Trophoblast cell (in vitro differentiated cells and primary cell): ENCODE data around the gene CTNNA1.

ENCODE experiments used
- DNase-seq, 2 donors: peaks; one replicate each; pipeline ENCODE4 v3.0.0-alpha.2; 2016
- H2AFZ ChIP-seq: 2 replicates; pipeline ENCODE4 v1.6.1; 2013; ENCODE audit warnings: low read length, moderate library complexity, mild to moderate bottlenecking; ENCODE audit not compliant: insufficient read depth, poor library complexity
- H2AK5ac ChIP-seq: 2 replicates; pipeline ENCODE4 v1.6.1; 2013; ENCODE audit warnings: mild to moderate bottlenecking, low read length
- H2BK120ac ChIP-seq: 2 replicates; pipeline ENCODE4 v1.6.1; 2013; ENCODE audit warnings: low read length, mild to moderate bottlenecking, moderate library complexity; ENCODE audit not compliant: insufficient read depth, poor library complexity
- H2BK12ac ChIP-seq: 2 replicates; pipeline ENCODE4 v1.6.1; 2013; ENCODE audit warnings: mild to moderate bottlenecking, low read length, moderate library complexity
- H2BK5ac ChIP-seq: 2 replicates; pipeline ENCODE4 v1.6.1; 2013; ENCODE audit warnings: low read length, low read depth, moderate library complexity, mild to moderate bottlenecking; ENCODE audit not compliant: poor library complexity
- H3K14ac ChIP-seq: 2 replicates; pipeline ENCODE4 v1.6.1; 2013; ENCODE audit warnings: mild to moderate bottlenecking, low read length
- H3K18ac ChIP-seq: 2 replicates; pipeline ENCODE4 v1.6.1; 2013; ENCODE audit warnings: mild to moderate bottlenecking, low read length
- H3K23ac ChIP-seq: 2 replicates; pipeline ENCODE4 v1.6.1; 2013; ENCODE audit warnings: low read length
- H3K27ac ChIP-seq: 2 replicates; pipeline ENCODE4 v1.5.1; 2013; ENCODE audit warnings: low read depth, mild to moderate bottlenecking, inconsistent platforms, low read length, moderate library complexity
- H3K27me3 ChIP-seq: 2 replicates; pipeline ENCODE4 v1.6.1; 2013; ENCODE audit warnings: inconsistent platforms, mild to moderate bottlenecking, low read length, moderate library complexity; ENCODE audit not compliant: insufficient read depth
- H3K36me3 ChIP-seq, 2 experiments: 1 replicate in 1 of 2; 2 replicates in 1 of 2; pipeline ENCODE4 v1.6.1; 2013; ENCODE audit warnings: low read length in 2 of 2, mild to moderate bottlenecking in 2 of 2, moderate library complexity in 1 of 2; ENCODE audit not compliant: insufficient read depth in 2 of 2, control insufficient read depth in 1 of 2
- H3K4ac ChIP-seq: 2 replicates; pipeline ENCODE4 v1.6.1; 2013; ENCODE audit warnings: low read depth, mild to moderate bottlenecking, low read length, moderate library complexity
- H3K4me1 ChIP-seq, 2 experiments: 1 replicate in 1 of 2; 2 replicates in 1 of 2; pipeline ENCODE4 v1.6.1; 2013; ENCODE audit warnings: low read length in 2 of 2, mild to moderate bottlenecking in 2 of 2, moderate library complexity in 1 of 2; ENCODE audit not compliant: insufficient read depth in 2 of 2, control insufficient read depth in 1 of 2
- H3K4me2 ChIP-seq: 2 replicates; pipeline ENCODE4 v1.6.1; 2013; ENCODE audit warnings: inconsistent platforms, mild to moderate bottlenecking, low read length, moderate library complexity
- H3K4me3 ChIP-seq: 2 replicates; pipeline ENCODE4 v1.5.1; 2013; ENCODE audit warnings: mild to moderate bottlenecking, low read depth, low read length, inconsistent platforms
- H3K79me1 ChIP-seq: one replicate; pipeline ENCODE4 v1.6.1; 2013; ENCODE audit warnings: low read length
- H3K79me2 ChIP-seq: 2 replicates; pipeline ENCODE4 v1.6.1; 2013; ENCODE audit warnings: low read length, mild to moderate bottlenecking; ENCODE audit not compliant: control insufficient read depth, insufficient read depth, poor library complexity
- H3K9ac ChIP-seq: 2 replicates; pipeline ENCODE4 v1.6.1; 2013; ENCODE audit warnings: mild to moderate bottlenecking, low read length
- H3K9me3 ChIP-seq: 2 replicates; pipeline ENCODE4 v1.6.1; 2013; ENCODE audit warnings: low read depth, mild to moderate bottlenecking, control low read depth, inconsistent platforms, low read length; ENCODE audit not compliant: insufficient read depth
- H4K12ac ChIP-seq: 2 replicates; pipeline ENCODE4 v1.6.1; 2013; ENCODE audit warnings: low read depth, mild to moderate bottlenecking, low read length, moderate library complexity
- H4K8ac ChIP-seq: 2 replicates; pipeline ENCODE4 v1.6.1; 2013; ENCODE audit warnings: low read depth, mild to moderate bottlenecking, low read length, moderate library complexity
- H4K91ac ChIP-seq: one replicate; pipeline ENCODE4 v1.6.1; 2013; ENCODE audit warnings: low read depth, mild to moderate bottlenecking, low read length, moderate library complexity
- WGBS: extraction: QIAGEN DNeasy Blood & Tissue Kit; methylation state at CpG from one replicate; pipeline ENCODE4 v1.1.7; 2013; ENCODE audit warnings: missing lambda C conversion rate; ENCODE audit not compliant: insufficient read length, insufficient coverage; ENCODE audit errors: extremely low coverage; 5-methylcytosine and 5-hydroxymethylcytosine counted together

The CTNNA1 gene

GRCh38 chr5:138843316-138844124 is 90.3 kb downstream of the CTNNA1 start:
- Histone ChIP-seq H3K18ac (no peak overlapping the region), H3K9me3 (no peaks in the 10 kb centered on the region), H2AK5ac (no peak overlapping the region), H3K4me2 (no peak overlapping the region), H2BK12ac (no peak overlapping the region), H3K4me3 (no peak overlapping the region), H2AFZ (no peak overlapping the region), H3K27me3 (no peaks in the 10 kb centered on the region), H3K23ac (no peak overlapping the region), H4K12ac (no peak overlapping the region), H2BK120ac (no peak overlapping the region), H3K79me1 (no peaks in the 10 kb centered on the region), H3K4me1 (peaks cover 0 to 1% of the 10 kb centered on the region in 2 experiments), H2BK5ac (no peak overlapping the region), H4K91ac (no peak overlapping the region), H3K4ac (peak overlapping the region; percentile 6), H4K8ac (no peak overlapping the region), H3K27ac (no peak overlapping the region), H3K9ac (no peak overlapping the region), H3K14ac (no peak overlapping the region), H3K36me3 (peaks cover 0 to 2% of the 10 kb centered on the region in 2 experiments), H3K79me2 (peaks cover 2% of the 10 kb centered on the region)
- no CpG with 5 or more reads among the region's 2 CpGs for WGBS
- no peak for DNase-seq

- no peak overlapping the region for H3K18ac ChIP-seq
- no peak overlapping the region for H2AFZ ChIP-seq
- no peak overlapping the region for H3K4me2 ChIP-seq
- H3K9me3 ChIP-seq = no peaks in the 10 kb centered on the region
- no peak overlapping the region for H4K91ac ChIP-seq
- H3K36me3 ChIP-seq = peaks cover 0 to 2% of the 10 kb centered on the region in 2 experiments
- H3K4me3 ChIP-seq = no peak overlapping the region
- peaks cover 2% of the 10 kb centered on the region for H3K79me2 ChIP-seq
- no peak overlapping the region for H3K23ac ChIP-seq
- H3K4me1 ChIP-seq = peaks cover 0 to 1% of the 10 kb centered on the region in 2 experiments
- H3K79me1 ChIP-seq = no peaks in the 10 kb centered on the region
- WGBS = no CpG with 5 or more reads among the region's 4 CpGs
- H3K4ac ChIP-seq = no peak overlapping the region
- H4K8ac ChIP-seq = no peak overlapping the region
- no peaks in the 10 kb centered on the region for H3K27me3 ChIP-seq
- H2BK12ac ChIP-seq = no peak overlapping the region
- DNase-seq = no peak
- no peak overlapping the region for H3K9ac ChIP-seq
- H2BK5ac ChIP-seq = no peak overlapping the region
- no peak overlapping the region for H2AK5ac ChIP-seq
- no peak overlapping the region for H4K12ac ChIP-seq
- no peak overlapping the region for H3K14ac ChIP-seq
- no peak overlapping the region for H2BK120ac ChIP-seq
- H3K27ac ChIP-seq = no peak overlapping the region
Observed at GRCh38 chr5:138844125-138844461, 90.9 kb downstream of the CTNNA1 start.

- no peak overlapping the region for H2AK5ac ChIP-seq
- no peaks in the 10 kb centered on the region for H3K9me3 ChIP-seq
- DNase-seq = peak in 1 of 2 donors; percentile 25
- H4K8ac ChIP-seq = no peak overlapping the region
- H4K12ac ChIP-seq = no peak overlapping the region
- no peak overlapping the region for H4K91ac ChIP-seq
- H3K18ac ChIP-seq = no peak overlapping the region
- no peak overlapping the region for H2BK5ac ChIP-seq
- peaks cover 0 to 1% of the 10 kb centered on the region in 2 experiments for H3K4me1 ChIP-seq
- no peaks in the 10 kb centered on the region for H3K27me3 ChIP-seq
- H2BK12ac ChIP-seq = no peak overlapping the region
- no peak overlapping the region for H3K4me3 ChIP-seq
- H2AFZ ChIP-seq = no peak overlapping the region
- no peak overlapping the region for H3K14ac ChIP-seq
- H3K9ac ChIP-seq = no peak overlapping the region
- no peak overlapping the region for H3K23ac ChIP-seq
- H3K36me3 ChIP-seq = peaks cover 0 to 2% of the 10 kb centered on the region in 2 experiments
- no peaks in the 10 kb centered on the region for H3K79me1 ChIP-seq
- no peak overlapping the region for H3K4ac ChIP-seq
- H3K27ac ChIP-seq = no peak overlapping the region
- H3K4me2 ChIP-seq = no peak overlapping the region
- peaks cover 2% of the 10 kb centered on the region for H3K79me2 ChIP-seq
- WGBS = no CpG with 5 or more reads among the region's 6 CpGs
- H2BK120ac ChIP-seq = no peak overlapping the region
Observed at GRCh38 chr5:138844812-138845513, 91.7 kb downstream of the CTNNA1 start.

DNA sequence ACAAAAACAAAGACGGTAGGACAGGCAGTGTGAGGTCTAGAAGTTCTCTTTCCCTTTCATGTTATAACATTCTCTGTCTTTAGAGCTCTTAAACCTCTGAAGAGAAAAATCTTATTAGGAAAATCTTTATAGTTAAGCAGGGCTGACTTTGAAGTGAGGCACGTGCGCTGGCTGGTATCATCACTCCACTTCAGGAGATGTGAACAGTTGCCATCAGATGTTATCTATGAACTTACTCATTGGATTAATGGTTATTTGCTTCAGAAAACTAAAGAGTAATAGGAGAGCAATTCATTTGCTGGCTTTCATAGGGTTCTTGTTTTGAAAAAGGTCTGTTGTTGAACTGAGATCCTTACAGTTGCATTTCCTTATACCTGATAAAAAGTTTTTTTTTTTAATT is 96.2 kb downstream of the CTNNA1 start:
- H3K79me1 ChIP-seq = no peaks in the 10 kb centered on the region
- H2AK5ac ChIP-seq = no peak overlapping the region
- no peak for DNase-seq
- H3K4me1 ChIP-seq = peaks cover 0 to 1% of the 10 kb centered on the region in 2 experiments
- no peak overlapping the region for H3K9ac ChIP-seq
- H2BK5ac ChIP-seq = no peak overlapping the region
- H3K4ac ChIP-seq = no peak overlapping the region
- no peak overlapping the region for H4K8ac ChIP-seq
- no peak overlapping the region for H4K91ac ChIP-seq
- H3K9me3 ChIP-seq = no peaks in the 10 kb centered on the region
- H2BK120ac ChIP-seq = no peak overlapping the region
- no peak overlapping the region for H2BK12ac ChIP-seq
- no peak overlapping the region for H3K4me2 ChIP-seq
- H3K27me3 ChIP-seq = no peaks in the 10 kb centered on the region
- no peak overlapping the region for H3K23ac ChIP-seq
- H3K4me3 ChIP-seq = no peak overlapping the region
- H3K14ac ChIP-seq = no peak overlapping the region
- H3K36me3 ChIP-seq = no peaks in the 10 kb centered on the region
- no peak overlapping the region for H3K18ac ChIP-seq
- no CpG with 5 or more reads among the region's 3 CpGs for WGBS
- no peaks in the 10 kb centered on the region for H3K79me2 ChIP-seq
- H4K12ac ChIP-seq = no peak overlapping the region
- H2AFZ ChIP-seq = no peak overlapping the region
- no peak overlapping the region for H3K27ac ChIP-seq
